Nephron progenitor cell (in vitro differentiated cells): Measurements from ENCODE around the gene CRY2.
"Not testable (repeated sequence)": the region's sequence is repeated elsewhere in the genome, so short reads cannot be mapped to it uniquely, and the experiment has no call there.

Experiments
- DNase-seq: peaks from one replicate; pipeline ENCODE4 v3.0.0; 2021
- H3K27ac Mint-ChIP-seq: 2 replicates; pipeline ENCODE4 v1.8.0; 2021; ENCODE audit warnings: mild to moderate bottlenecking, moderate library complexity, mixed read lengths
- H3K27me3 Mint-ChIP-seq: 2 replicates; pipeline ENCODE4 v1.8.0; 2021; ENCODE audit warnings: mild to moderate bottlenecking, low read depth, mixed read lengths; ENCODE audit not compliant: poor library complexity
- H3K36me3 Mint-ChIP-seq: 2 replicates; pipeline ENCODE4 v1.8.0; 2021; ENCODE audit warnings: low read depth, mixed read lengths
- H3K4me1 Mint-ChIP-seq: 2 replicates; pipeline ENCODE4 v1.8.0; 2021; ENCODE audit warnings: mixed read lengths
- H3K4me3 Mint-ChIP-seq: 2 replicates; pipeline ENCODE4 v1.8.0; 2021; ENCODE audit warnings: mild to moderate bottlenecking, moderate library complexity, mixed read lengths
- H3K9me3 Mint-ChIP-seq: 2 replicates; pipeline ENCODE4 v1.8.0; 2021; ENCODE audit warnings: mild to moderate bottlenecking, moderate library complexity, mixed read lengths
- TF ChIP-seq, protein P1 (sequence below): fragments of 200-600 bp; sonication (generic); IDR thresholded peaks from 2 replicates; pipeline ENCODE4 v1.5.0; 2021; ENCODE audit warnings: antibody characterized with exemption

The CRY2 gene

DNA sequence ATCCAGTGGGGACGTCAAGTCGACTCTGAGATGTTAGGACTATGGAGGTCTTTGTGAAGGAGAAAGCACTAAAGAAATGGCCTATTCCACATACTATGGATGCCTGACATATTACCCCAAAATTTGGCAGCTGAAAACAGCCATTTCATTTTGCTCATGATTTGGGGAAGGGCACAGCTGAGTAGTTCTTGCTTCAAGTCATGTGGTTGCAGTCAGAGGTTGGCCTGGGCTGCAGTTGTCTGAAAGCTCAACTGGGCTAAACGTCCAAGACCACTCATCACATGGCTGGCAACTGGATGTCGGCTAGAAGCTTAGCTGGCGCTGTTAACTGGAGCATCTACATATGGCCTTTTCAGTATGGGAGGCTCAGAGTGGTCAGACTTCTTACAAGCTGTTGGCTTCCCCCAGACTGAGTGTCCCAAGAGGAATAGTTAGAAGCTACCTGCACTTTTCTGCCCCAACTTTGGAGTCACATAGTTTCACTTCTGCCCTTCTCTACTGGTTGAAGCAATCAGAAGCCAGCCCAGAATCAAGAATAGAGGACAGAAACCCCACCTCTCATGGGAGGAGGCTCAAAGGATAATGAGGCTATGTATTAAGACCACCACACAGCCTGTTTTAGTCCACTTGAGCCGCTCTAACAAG lies 28.2 kb upstream of the CRY2 start:
- no peak overlapping the region for H3K27ac Mint-ChIP-seq
- TF ChIP-seq, protein P1, sequence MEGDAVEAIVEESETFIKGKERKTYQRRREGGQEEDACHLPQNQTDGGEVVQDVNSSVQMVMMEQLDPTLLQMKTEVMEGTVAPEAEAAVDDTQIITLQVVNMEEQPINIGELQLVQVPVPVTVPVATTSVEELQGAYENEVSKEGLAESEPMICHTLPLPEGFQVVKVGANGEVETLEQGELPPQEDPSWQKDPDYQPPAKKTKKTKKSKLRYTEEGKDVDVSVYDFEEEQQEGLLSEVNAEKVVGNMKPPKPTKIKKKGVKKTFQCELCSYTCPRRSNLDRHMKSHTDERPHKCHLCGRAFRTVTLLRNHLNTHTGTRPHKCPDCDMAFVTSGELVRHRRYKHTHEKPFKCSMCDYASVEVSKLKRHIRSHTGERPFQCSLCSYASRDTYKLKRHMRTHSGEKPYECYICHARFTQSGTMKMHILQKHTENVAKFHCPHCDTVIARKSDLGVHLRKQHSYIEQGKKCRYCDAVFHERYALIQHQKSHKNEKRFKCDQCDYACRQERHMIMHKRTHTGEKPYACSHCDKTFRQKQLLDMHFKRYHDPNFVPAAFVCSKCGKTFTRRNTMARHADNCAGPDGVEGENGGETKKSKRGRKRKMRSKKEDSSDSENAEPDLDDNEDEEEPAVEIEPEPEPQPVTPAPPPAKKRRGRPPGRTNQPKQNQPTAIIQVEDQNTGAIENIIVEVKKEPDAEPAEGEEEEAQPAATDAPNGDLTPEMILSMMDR = no peak
- peaks cover 15% of the 10 kb centered on the region for H3K4me1 Mint-ChIP-seq
- no peak overlapping the region for H3K4me3 Mint-ChIP-seq
- no peaks in the 10 kb centered on the region for H3K9me3 Mint-ChIP-seq
- no peak for DNase-seq
- H3K36me3 Mint-ChIP-seq = no peaks in the 10 kb centered on the region
- H3K27me3 Mint-ChIP-seq = no peaks in the 10 kb centered on the region

DNA sequence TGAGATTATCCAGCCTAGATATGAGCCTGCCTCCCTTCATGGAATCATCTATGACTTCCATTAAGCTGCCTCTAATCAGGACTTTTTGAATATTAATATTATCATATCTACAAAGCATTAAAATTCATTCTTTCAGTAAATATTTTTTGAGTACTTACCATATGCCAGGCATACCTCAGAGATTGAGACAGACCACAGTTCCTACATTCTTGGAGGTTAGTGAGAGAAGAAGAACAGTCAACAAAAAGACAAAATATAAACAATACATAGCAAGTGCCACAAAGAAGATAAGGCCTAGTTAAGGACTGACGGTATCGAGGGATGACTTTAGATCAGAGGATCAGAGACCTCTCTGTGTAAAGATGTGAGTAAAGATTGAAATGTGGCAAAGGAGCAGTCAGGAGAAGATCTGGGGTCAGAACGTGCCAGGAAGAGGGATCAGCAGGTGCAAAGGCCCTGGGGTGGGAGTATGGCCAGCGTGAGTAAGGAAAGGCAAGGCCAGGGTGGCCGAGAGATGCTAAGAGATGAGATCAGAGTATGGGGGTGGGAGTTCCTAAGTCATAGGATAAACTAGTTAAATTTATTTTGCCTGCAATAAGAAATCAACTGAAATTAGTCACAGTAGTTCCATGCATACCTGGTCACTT lies 26.9 kb upstream of the CRY2 start:
- DNase-seq = no peak
- Mint-ChIP-seq H3K4me1 (peaks cover 20% of the 10 kb centered on the region), H3K36me3 (no peaks in the 10 kb centered on the region), H3K27ac (no peak overlapping the region), H3K4me3 (no peak overlapping the region), H3K9me3 (no peaks in the 10 kb centered on the region), H3K27me3 (peaks cover 2% of the 10 kb centered on the region)
- TF ChIP-seq, protein P1 = no peak

DNA sequence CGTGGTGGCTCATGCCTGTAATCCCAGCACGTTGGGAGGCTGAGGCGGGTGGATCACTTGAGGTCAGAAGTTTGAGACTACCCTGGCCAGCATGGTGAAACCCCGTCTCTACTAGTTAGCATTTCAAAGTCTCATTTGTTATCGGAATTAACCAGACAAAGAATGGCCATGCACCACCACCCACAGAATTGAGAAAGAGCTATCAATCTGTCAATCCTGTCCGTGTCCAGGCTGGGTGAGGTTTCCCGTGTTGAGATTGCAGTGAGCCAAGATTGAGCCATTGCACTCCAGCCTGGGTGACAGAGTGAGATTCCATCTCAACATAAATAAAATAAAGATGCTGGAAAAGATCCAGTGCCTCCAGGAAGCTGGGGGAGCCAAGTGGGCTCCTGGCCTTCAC lies 20.8 kb upstream of the CRY2 start:
- H3K4me3 Mint-ChIP-seq, H3K36me3 Mint-ChIP-seq, DNase-seq, H3K27ac Mint-ChIP-seq, H3K9me3 Mint-ChIP-seq: not testable (repeated sequence)
- Mint-ChIP-seq H3K27me3 (peaks cover 40% of the 10 kb centered on the region), H3K4me1 (peaks cover 19% of the 10 kb centered on the region)

DNA sequence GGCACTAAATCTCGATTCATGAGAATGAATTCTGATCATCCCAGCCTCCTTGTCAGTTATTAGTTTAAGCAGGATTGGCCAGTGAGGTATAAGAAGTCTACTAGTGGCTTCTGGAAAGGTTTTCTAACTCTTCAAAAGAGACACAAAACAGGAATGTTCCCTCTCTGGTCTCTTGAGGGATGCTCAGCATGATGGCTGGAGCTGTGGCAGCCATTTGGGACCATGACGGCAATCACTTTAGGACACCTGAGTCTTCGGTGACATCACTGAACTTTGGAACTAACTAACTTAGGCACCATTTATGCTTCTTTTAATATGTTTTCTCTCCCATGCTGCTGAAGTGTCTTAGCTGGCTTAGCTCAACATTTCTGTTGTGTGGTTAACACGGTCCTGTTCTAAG lies 20.2 kb upstream of the CRY2 start:
- TF ChIP-seq, protein P1 = no peak
- H3K4me3 Mint-ChIP-seq = no peak overlapping the region
- H3K4me1 Mint-ChIP-seq = peaks cover 19% of the 10 kb centered on the region
- no peaks in the 10 kb centered on the region for H3K36me3 Mint-ChIP-seq
- peaks cover 42% of the 10 kb centered on the region for H3K27me3 Mint-ChIP-seq
- H3K27ac Mint-ChIP-seq = no peak overlapping the region
- H3K9me3 Mint-ChIP-seq = peaks cover 4% of the 10 kb centered on the region
- DNase-seq = no peak

DNA sequence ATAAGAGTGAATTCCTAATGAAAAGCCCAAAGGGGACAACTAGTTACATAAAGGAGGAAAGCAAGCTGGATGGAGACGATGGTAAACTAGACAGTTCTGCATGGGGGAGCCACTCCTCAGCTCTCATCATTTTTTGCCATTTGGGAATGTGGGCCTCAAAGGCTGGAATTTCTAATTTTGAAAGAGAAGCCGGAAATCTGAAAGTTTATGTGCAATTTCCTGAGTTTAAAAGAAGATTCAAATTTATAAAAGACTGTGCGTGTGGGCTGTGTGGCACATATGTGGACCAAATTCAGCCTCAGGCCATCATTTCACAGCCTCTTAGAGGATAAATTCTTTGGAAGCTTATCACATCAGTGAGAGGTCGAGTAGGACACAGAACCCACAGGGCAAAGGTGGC lies 18.3 kb upstream of the CRY2 start:
- no peak overlapping the region for H3K27ac Mint-ChIP-seq
- H3K4me1 Mint-ChIP-seq = peaks cover 8% of the 10 kb centered on the region
- TF ChIP-seq, protein P1 = no peak
- DNase-seq = no peak
- peaks cover 42% of the 10 kb centered on the region for H3K27me3 Mint-ChIP-seq
- H3K9me3 Mint-ChIP-seq = peaks cover 4% of the 10 kb centered on the region
- H3K36me3 Mint-ChIP-seq = no peaks in the 10 kb centered on the region
- H3K4me3 Mint-ChIP-seq = no peak overlapping the region

DNA sequence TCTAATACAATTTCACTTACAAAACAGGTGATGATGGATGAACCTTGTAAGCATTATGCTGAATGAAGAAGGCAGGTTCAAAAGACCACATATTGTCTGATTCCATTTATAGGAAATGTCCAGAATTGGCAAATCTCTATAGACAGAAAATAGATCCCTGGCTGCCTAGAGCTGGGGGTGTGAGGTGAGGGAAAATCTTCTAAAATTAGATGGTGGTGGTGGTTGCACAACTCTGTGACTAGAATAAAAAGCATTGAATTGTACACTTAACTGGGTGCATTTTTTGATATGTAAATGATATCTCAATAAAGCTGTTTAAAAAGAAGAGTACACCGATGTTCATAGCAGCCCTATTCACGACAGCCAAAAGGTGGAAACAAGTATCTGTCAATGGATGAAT lies 16.7 kb upstream of the CRY2 start:
- no peak overlapping the region for H3K4me3 Mint-ChIP-seq
- no peaks in the 10 kb centered on the region for H3K36me3 Mint-ChIP-seq
- TF ChIP-seq, protein P1 = no peak
- H3K9me3 Mint-ChIP-seq = peaks cover 4% of the 10 kb centered on the region
- no peak for DNase-seq
- peaks cover 44% of the 10 kb centered on the region for H3K27me3 Mint-ChIP-seq
- H3K27ac Mint-ChIP-seq = no peak overlapping the region
- H3K4me1 Mint-ChIP-seq = peaks cover under 1% of the 10 kb centered on the region
